ENCODE data around the gene ITPRID1.

ITPRID1 gene

DNA sequence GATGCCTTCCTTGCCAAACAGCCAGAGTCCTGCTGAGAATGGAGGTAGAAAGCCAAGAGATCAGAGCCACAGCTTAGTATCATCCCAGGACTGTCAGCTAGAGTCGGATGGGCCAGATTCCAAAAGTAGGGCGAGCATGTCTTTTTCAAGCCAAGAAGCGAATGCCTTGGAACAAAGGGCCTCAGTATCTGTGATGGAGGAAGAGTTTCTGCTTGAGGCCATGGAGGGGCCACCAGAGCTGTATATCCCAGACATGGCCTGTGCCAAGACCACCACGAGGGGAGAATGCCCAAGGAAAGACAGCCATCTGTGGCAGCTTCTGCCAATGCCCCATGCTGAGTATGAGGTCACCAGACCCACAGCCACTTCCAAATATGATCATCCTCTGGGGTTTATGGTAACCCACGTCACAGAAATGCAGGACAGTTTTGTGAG is 128.8 kb downstream of the ITPRID1 start:
- DNase-seq, result no peak

DNA sequence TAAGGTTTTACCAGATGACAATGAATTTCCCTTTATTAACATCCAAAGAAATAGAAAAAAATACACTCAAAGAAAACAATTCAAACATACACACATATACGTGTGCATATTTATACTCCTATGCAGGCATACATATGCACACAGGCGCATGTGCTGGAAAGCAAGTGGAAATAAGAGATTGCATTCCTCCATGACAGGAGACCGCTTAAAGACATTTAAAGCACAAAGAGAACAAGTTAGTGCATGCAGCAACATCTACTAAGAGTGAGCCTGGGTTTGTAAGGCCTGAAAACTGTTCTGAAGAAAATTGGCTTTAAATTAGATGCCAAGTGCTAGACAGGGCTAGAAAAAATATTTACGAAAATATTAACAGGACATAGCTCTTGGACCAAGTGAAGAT is 133.1 kb downstream of the ITPRID1 start:
- no peak for DNase-seq

DNA sequence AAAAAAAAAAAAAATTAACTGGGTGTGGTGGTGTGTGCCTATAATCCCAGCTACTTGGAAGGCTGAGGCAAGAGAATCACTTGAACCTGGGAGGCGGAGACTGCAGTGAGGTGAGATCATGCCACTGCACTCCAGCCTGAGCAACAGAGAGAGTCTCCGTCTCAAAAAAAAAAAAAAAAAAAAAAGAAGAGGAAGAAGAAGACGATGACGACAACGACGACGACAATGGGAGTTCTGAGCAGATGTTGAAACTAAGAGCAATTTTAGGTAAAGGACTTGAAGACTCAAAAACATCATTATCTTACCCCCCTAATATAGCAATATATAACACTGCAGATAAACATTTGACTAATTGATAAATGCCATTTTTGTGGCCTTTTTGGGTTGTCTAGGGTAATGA is 133.6 kb downstream of the ITPRID1 start:
- no peak for DNase-seq

DNA sequence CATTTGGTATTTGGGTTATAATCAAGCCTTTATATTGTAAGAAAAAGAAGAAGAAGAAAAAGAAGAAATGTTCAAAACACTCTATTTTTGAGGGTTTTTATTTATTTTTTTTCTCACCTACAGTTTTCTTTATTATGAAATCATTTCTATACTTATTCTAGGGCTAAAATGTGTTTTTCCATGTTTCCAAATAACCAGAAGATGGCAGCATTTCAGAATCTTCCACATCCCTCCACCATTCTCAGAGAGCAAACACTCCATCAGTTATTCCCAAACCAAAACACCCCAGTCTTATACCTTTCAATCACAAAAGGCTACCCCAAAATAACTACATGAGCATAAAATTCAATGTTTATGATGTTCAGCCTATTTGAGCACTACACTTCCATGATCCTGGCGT is 134.4 kb downstream of the ITPRID1 start:
- DNase-seq, result no peak

DNA sequence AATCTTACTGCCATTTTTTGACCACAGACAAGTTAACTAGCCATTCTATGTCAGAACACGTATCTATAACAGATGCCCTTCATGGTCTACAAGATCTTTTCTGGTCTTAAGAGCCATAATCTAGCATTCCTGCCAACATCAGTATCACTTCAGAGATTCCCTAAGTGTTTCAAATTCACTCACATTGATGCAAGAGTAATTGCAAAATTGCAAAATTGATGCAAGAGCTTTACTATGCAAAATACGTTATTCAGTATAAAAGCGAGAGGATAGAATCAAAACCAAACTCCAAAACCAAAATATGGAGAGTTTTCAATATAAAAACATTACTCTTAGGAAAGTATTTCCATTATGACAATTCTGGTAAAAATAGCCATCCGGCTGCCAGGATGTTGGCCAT is 135.0 kb downstream of the ITPRID1 start:
- DNase-seq, result no peak

DNA sequence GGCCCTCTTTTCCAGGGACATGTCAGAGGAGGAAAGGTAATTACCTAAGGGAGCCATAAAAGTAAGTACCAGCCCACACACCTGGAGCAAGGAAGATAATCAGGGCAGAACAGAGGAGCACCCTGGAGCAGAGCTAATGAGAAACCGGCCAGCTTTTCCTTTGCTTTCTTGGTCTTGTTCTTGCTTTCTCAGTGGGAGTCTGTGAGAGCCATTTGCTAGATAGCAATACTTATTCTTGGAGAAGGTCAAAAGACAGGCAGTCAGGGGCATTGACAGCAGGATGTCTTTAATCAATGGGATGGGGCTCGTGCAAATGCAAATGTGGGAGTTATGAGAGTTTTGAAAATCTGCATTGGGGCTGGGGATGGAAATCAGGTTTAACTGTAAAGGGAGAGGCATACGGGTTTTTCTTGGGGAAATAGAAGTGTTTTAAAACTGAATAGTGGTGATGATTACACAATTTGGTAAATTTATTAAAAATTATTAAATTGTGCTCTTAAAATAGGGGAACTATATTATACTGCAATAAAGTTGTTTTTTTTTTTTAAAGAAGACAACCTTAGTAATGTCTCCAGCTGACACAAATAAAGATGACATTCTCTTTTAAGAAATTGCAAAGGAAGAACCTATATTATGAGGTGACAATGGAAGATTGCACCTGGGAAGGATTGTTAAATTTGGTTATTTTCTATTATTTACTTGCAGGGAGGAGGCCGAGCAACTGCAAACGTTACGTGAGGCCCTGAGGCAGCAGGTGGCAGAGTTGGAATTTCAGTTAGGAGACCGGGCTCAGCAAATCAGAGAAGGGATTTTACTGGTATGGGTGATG is 137.6 kb downstream of the ITPRID1 start:
- no peak for DNase-seq

DNA sequence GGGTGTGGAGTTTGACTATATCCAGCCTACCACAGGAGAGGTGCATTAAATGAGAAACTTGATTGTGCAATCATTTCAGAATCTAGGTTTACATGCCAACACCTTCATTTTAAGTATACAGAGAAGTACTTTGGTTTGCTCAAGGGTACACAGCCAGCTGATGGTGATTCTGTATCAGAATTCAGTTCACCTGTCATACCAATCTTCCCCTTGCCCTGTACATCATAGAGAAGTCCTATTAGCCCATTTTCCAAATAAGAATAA is 138.1 kb downstream of the ITPRID1 start:
- no peak for DNase-seq

DNA sequence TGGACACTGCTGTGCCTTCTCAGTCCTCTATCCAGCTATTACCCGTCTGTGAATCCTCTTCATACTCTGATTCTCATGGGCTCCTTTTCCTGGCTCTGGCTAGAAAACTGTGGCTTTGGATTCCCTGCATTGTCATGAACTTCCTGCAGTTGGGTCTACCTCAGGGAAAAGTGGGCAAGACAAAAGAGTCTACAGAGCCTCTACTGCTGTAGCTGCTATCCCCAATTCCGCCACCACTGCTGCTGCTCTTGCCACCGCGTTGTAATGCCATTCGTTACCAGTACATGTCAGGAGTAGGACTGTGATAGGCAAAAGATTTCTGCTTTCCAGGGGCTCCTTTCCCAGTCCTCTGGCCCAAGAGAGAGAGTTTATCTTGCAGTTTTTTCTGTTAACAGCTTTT is 149.2 kb downstream of the ITPRID1 start:
- no peak for DNase-seq

DNA sequence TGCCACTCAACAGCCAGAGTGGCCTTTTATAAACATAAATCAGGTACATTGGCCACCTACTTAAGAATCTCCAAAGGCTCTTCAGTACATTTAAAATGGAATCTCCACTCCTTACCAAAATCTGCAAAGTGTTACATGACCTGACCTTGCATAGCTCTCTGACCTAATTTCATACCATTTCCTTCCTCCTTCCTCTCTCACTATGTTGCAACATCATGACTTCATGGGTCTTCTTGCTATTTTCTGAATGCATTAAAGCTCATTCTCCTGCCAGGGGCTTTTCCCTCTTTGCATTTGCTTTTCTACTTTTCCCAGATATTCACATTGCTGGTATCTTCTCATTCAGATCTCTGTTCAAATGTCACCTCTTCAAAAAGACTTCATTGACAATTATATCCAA is 151.0 kb downstream of the ITPRID1 start:
- DNase-seq, result no peak

DNA sequence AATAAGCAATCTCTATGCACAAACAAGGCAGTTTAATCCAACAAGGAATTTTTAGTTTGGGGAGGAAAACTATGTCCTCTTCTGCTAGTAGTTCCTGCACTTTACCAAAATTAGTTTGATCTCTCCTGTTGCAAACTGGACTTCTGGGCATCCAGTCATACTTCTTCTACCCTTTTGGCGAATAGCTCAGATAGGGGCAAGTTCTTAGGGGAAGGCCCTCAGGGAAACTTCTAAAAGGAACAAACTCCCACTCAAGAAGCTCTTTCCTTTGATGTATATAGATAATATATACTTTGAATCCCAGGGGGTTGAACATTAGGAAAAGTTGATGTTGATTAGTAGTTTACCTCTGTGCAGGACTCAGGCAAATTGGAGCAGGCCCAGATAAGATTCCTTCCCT is 151.7 kb downstream of the ITPRID1 start:
- no peak for DNase-seq

DNA sequence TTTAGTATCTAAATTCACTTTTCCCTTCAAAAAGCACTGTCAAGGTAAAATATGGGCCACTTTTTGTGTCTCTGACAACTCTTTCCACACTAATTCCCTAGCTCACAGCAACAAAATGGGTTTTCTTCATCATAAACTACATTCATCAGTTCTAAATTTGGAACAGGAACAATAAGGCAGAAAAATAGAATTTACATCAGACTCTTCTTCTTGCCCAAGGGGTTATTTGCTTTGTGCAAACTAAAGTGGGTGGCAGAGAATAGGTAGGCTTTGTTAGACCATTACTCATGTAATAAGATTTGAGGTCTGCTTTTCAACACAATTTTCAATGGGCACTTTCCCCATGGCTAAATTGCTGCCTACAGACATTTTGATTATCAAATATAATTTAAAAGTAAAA is 155.6 kb downstream of the ITPRID1 start:
- no peak for DNase-seq

DNA sequence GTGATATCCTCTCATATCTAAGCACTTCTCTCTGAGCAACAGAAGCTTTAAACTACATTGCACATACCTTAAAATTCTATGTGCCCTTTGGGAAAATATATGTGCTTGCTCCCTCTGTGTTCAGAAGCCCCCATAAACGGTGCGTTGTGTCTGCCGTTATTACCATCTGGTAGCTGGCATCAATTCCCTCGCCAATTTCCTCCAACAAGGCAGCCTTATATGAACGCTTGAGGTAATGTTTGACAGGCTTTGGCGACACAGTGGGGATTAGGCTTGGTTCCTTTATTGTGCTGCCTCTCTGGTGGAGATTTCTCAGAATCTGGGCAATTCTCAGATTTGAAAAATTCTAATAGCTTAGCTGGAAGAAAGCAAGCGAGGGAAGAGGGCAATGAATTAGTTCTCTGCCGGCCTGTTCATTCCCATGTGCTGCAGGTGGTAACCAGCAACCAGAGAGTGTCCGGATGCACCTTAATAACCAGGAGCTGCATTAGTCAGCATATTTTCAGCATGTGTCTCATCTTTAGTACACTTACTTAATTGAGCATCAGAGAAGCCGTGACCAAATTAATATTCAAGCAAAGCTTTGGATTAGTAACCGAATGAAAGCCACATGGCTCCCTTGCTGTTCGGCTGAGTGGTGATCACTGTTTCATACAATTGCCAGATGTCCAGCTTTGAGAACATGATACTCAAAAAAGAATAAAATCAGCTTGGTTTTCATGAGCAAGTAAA is 165.8 kb downstream of the ITPRID1 start:
- DNase-seq, result no peak

DNA sequence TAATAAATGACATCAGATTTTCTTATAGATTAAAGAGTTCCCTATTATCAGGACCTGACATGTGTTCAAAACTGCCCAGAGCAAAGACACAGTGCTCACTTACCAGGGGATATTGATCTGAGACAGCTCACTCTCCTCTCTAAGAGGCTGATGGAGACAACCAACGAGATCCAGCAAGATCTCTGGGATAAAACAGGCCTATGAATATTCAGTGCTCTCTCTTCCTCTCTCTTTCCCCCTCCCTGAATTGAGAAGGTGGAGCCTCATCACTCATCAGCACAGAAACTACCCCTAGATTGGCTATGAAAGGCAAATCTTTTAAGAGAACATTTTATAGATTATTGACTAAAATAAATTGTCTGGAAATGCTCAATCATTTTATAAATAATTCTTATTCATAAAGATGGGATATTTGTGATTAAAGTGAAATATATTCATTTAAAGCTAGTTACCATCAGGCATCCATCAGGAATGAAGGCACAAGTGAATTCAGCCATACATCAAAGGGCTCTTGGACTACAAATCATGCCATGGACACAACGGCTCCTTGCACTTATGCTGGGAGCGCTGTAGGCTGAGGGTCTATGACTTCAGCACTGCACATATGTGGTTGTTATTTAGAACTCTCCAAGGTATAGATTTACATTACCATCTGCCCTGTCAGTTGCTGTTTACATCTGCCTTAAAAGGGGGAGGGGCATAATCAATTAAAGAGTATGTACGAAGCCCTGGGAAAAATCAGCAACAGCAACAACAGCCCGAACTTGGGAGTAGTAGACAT is 169.7 kb downstream of the ITPRID1 start:
- no peak for DNase-seq

DNA sequence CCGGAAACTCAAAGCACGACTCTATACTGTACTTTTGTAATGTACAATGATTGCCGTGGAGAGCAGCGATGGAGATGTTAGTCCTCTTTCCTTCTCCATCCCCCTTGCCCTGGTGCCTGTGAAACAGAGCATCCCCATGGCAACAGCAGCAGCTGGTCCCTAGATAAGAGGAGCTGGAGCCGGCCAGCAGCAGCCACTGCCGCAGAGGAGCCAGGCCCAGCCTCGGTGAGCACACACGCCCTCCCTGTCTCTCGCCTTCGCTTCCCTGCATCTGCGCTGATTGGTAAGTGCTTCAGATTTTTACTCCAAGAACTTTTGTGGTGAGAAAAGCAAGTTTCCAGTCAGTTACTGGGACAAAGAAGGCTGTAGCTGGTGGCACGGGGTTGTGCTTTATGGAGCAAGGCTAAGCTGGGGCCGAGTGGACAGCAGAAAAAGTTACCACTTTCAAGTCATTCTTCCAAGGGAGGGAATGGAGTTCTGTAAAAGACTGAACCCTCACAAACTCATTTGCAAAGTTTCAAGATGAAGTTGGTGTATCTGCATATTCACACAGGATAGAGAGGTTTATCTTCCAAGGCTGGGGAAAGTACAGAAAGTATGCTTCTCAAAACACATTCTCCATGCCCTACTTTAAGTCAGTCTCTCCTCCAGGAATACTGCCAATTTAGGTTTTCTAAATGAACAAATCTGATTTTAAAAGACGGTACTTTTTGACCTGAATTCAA is 173.3 kb downstream of the ITPRID1 start, which contains the start of gene PPP1R17:
PPP1R17 (plus strand) TSS at position 192 of the 725 bp plus-strand sequence. CDS start 5,227 bp downstream, outside the sequence.
- DNase-seq, result no peak

DNA sequence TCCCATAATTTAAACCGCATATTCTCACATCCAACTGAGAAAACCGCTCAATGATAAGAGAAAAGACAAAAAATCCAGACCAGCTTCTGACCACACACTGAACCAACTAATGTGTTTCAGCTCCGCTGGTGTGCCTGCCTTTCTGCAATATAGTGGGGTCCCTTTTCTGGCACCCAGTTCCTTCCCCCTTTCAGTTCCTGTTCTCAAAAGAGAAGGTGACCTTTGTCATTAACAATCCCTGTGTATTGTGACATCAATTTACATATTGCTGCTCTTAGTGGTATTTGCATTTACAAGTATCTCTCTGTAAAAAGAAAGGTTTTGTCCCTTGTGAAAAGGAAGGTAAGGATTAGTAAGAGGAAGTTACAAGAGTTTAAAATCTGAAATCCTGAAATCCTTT is 174.5 kb downstream of the ITPRID1 start:
- no peak for DNase-seq

DNA sequence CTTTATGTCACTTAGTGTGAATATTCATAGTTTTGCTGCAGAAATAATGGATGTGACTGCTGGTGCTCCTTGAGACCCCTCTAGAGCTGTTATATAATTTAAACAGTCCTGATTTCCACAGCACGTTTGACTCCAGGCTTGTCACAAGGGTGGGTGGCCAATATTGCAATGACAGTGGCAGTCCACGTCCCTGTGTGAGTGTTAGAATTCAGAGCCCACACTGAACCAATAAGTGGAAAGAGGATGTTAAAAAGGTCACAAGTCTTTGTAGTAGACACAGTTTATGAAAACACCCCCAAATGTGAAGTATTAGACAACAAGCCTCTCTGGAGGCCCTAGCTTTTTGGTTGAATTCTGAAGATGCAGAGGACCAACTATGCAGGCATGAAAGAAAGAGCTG is 175.1 kb downstream of the ITPRID1 start:
- no peak for DNase-seq

DNA sequence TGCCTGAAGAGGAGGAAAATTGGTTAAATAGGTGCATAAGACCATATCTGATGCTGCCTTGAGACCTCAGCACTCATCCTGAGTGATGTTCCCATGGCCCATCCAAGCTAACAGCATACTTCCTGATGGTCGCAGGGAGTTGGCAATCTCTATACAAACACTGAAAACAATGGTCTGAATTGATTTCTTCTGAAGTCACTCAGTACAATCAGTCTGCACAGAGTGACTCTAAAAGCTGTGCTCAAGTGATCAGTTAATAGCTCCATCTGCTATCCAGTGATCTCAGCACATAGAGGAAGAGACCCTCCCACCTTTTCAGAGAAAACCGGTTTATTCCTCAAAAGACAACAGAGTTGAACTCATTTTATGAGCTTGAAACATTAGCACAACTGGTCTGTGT is 177.0 kb downstream of the ITPRID1 start:
- no peak for DNase-seq

DNA sequence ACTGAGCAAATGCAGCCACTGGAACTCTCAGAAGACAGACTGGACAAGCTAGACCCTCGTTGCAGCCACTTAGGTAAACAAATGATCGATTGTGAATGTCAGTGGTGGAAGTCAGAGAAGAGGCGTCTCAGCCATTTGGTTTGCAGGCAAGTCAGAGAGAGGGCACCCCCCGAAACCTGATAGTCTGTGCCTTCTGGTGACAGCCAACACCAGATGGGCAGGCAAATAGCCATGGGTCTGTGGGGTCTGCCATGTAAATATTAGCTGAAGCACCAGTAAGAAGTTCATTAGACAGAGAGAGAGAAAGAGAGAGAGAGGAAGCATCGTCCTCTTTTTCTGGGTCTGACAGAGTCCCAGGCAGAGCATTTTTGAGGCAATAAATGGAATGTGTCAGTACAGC is 178.6 kb downstream of the ITPRID1 start:
- DNase-seq, result no peak

DNA sequence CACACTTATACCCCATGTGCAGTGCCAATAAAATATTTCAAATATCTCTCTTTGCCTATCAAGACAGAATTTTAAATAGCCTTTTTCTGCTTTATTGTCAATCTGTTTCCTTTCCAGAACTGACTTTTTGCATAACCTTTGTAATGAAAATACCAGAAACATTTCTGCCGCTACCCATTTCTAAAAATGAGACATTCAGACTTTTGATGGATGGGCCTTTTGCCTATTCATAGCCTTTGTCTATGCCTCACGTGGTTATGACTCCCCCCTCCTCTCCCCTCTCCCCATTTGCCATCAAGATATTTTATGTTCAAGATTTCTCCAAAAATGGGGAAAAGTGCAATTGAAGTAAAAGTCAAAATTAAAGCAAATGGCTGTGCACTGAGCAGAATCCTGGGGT is 179.0 kb downstream of the ITPRID1 start:
- DNase-seq, result no peak

DNA sequence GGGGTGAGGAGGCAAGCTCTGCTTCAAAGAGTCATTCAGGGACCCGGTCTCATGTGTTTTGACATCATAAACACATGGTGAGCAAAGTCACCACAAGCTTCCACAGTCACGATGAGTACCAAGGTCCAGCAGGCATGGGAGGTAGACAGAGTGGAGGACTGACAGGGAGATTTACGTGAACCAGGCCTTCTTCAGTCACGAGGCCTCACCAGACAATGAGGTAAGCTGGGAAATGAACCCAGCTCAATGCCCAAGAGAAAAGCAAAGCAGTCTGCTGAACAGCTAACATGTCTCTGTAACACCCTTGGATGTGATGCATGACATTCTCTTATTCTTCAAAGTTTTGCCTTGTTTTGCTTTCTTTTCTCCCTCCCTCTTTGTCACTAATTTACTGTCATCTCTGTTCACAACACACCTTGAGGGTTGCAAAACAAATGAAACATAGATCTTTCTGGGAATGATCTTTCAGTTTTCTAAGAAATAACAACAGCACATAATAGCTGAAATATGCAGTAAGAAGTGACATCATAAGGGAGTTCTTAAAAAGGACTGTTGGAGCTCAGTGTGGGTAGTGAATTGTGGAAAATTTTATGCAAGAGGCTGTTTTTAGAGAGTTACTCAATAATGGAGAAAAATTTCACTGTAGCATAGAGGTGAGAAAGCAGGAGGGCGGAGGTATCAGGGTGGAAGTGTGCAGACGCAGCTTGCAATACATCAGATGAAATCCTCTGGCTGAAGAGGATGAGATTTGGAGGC is 182.1 kb downstream of the ITPRID1 start:
- no peak for DNase-seq

DNA sequence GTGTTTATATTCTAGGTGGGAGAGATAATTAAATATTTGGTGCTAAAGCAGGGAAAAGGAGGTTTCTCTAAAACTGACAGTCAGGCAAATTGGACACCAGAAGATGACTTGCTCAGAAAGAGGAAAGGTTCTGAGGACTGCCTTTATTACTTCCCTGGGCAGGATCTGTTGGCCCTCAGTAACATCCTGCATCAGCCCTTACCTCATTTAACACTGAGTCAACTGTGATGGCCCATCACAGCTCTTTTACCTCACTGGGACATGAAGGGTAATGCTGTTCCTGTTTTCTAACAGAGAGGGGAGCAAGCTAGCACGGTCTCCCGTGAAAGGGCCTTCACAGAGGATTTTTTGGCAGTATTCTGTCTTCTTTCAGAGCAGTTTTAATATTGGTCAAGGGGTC is 185.2 kb downstream of the ITPRID1 start:
- DNase-seq, result no peak

DNA sequence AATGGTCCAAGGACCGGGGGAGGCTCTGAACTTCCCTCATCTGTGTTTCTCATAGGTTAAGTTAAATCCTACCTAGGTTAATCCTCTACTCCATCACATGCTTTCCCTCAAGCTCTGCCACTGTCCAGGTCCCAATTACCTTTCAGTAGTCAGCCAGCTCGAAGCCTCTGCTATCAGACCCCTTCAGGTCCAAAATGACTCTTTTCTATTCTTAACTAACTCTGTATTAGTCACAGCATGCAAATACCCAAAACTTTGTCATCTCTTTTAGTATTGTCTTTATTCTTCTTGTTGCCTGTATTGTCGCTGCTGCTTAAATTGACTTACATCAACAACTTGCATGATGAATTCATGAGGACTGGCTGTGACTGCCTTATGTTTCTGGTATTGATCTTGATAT is 188.5 kb downstream of the ITPRID1 start:
- no peak for DNase-seq
